Progenitor cell of endocrine pancreas (in vitro differentiated cells): ENCODE data around the gene CXCL14. TPM values are rescaled to one million over a fixed set of nuclear protein-coding genes. Genes with fewer than 3 reads are reported as not detected.

Source experiments
- DNase-seq: peaks from one replicate; pipeline ENCODE4 v3.0.0; 2021; ENCODE audit warnings: low spot score; ENCODE audit not compliant: unreplicated experiment
- H3K27ac Mint-ChIP-seq: 2 replicates; pipeline ENCODE4 v1.8.0; 2021; ENCODE audit warnings: mild to moderate bottlenecking, moderate library complexity, mixed read lengths
- H3K27me3 Mint-ChIP-seq: 2 replicates; pipeline ENCODE4 v1.8.0; 2021; ENCODE audit warnings: mixed read lengths
- H3K36me3 Mint-ChIP-seq: 2 replicates; pipeline ENCODE4 v1.8.0; 2022; ENCODE audit warnings: mixed read lengths; ENCODE audit not compliant: insufficient read depth
- H3K4me1 Mint-ChIP-seq: 2 replicates; pipeline ENCODE4 v1.8.0; 2021; ENCODE audit warnings: low read depth, mixed read lengths
- H3K4me3 Mint-ChIP-seq: 2 replicates; pipeline ENCODE4 v1.8.0; 2021; ENCODE audit warnings: low read depth, mild to moderate bottlenecking, moderate library complexity, mixed read lengths
- H3K9me3 Mint-ChIP-seq: 2 replicates; pipeline ENCODE4 v1.8.0; 2021; ENCODE audit warnings: low read depth, mixed read lengths
- total RNA-seq: library from RNA; stranded (reverse); gene quantifications from 2 replicates; pipeline ENCODE4 v1.2.1, GENCODE V29; 2021
- TF ChIP-seq, protein P1 (sequence below): fragments of 200-600 bp; sonication (generic); IDR thresholded peaks from one replicate; pipeline ENCODE4 v1.5.0; 2021; ENCODE audit warnings: antibody characterized with exemption, mild to moderate bottlenecking; ENCODE audit not compliant: unreplicated experiment

The CXCL14 gene
- total RNA-seq, 1 donor from 2014 or later: 6.1 TPM

GRCh38 chr5:135584276-135584675, 5.5 kb upstream of the CXCL14 start:
- peaks cover 57% of the 10 kb centered on the region for H3K27me3 Mint-ChIP-seq
- DNase-seq: no peak
- H3K9me3 Mint-ChIP-seq: no peaks in the 10 kb centered on the region
- H3K36me3 Mint-ChIP-seq: no peaks in the 10 kb centered on the region
- TF ChIP-seq, protein P1, sequence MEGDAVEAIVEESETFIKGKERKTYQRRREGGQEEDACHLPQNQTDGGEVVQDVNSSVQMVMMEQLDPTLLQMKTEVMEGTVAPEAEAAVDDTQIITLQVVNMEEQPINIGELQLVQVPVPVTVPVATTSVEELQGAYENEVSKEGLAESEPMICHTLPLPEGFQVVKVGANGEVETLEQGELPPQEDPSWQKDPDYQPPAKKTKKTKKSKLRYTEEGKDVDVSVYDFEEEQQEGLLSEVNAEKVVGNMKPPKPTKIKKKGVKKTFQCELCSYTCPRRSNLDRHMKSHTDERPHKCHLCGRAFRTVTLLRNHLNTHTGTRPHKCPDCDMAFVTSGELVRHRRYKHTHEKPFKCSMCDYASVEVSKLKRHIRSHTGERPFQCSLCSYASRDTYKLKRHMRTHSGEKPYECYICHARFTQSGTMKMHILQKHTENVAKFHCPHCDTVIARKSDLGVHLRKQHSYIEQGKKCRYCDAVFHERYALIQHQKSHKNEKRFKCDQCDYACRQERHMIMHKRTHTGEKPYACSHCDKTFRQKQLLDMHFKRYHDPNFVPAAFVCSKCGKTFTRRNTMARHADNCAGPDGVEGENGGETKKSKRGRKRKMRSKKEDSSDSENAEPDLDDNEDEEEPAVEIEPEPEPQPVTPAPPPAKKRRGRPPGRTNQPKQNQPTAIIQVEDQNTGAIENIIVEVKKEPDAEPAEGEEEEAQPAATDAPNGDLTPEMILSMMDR: no peak
- no peak overlapping the region for H3K4me3 Mint-ChIP-seq
- H3K4me1 Mint-ChIP-seq: no peaks in the 10 kb centered on the region
- no peak overlapping the region for H3K27ac Mint-ChIP-seq

DNA sequence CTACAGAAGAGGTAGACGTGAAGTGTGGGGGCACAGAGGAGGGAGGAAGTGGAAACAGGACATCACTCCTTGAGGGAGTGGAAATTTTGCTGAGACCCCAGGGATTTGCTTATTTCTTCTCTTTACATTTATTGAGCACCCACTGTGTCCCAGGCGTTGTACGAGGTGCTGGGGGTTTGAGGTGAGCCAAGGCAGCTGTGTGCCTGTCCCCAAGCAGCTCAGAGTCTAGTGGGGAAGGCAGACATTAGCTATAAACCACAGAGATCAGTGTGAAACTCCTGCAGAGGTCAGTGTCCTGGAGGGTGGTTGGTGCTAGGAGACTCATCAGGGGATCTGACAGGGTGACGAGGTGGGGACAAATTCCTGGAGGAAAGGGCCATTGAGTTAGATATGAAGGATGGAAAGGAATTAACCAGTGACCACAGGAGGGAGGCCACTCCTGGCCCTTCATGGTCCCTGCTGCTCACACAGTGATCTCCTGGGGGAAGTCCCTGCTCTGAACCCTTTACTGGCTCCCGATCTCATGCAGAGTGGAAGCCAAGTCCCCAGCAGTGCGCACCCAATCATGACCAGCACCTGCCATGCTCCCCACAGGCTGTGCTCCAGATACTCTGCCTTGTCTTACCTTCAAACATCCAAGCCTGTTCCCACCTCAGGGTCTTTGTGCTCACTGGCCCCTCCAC, 3.4 kb upstream of the CXCL14 start:
- TF ChIP-seq, protein P1: no peak
- DNase-seq: no peak
- H3K27me3 Mint-ChIP-seq: peaks cover 75% of the 10 kb centered on the region
- H3K9me3 Mint-ChIP-seq: no peaks in the 10 kb centered on the region
- H3K4me1 Mint-ChIP-seq: peaks cover 2% of the 10 kb centered on the region
- H3K27ac Mint-ChIP-seq: no peak overlapping the region
- no peaks in the 10 kb centered on the region for H3K36me3 Mint-ChIP-seq
- H3K4me3 Mint-ChIP-seq: no peak overlapping the region

GRCh38 chr5:135578305-135578684, 496 bp downstream of the CXCL14 start:
- peaks cover 2% of the 10 kb centered on the region for H3K4me1 Mint-ChIP-seq
- no peaks in the 10 kb centered on the region for H3K36me3 Mint-ChIP-seq
- no peaks in the 10 kb centered on the region for H3K9me3 Mint-ChIP-seq
- peaks cover 93% of the 10 kb centered on the region for H3K27me3 Mint-ChIP-seq
- TF ChIP-seq, protein P1: no peak
- no peak for DNase-seq
- H3K27ac Mint-ChIP-seq: no peak overlapping the region
- peak overlapping the region; percentile 35 for H3K4me3 Mint-ChIP-seq

DNA sequence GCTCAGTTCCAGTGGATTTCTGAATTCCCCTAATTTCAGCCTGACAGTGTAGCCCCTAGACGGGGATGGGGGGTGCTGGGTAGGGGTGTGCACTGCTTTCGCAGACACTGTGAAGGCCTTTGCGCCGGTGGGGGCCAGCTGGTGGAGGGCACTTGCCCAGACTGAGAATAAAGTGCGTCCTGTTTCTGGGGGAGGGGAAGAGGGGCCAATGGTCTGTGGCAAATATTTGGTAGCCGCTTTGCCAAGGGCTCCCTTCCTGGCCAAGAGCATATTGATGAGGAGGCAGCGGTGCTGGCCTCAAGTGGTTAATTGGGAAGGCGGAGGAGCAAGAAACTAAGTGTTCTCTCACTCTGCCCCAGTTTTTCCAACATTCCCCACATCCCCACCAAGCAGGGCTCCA, 1.4 kb downstream of the CXCL14 start:
- H3K9me3 Mint-ChIP-seq: no peaks in the 10 kb centered on the region
- H3K27ac Mint-ChIP-seq: no peak overlapping the region
- peaks cover 92% of the 10 kb centered on the region for H3K27me3 Mint-ChIP-seq
- TF ChIP-seq, protein P1: no peak
- H3K4me1 Mint-ChIP-seq: peaks cover 2% of the 10 kb centered on the region
- no peaks in the 10 kb centered on the region for H3K36me3 Mint-ChIP-seq
- no peak overlapping the region for H3K4me3 Mint-ChIP-seq
- DNase-seq: no peak

DNA sequence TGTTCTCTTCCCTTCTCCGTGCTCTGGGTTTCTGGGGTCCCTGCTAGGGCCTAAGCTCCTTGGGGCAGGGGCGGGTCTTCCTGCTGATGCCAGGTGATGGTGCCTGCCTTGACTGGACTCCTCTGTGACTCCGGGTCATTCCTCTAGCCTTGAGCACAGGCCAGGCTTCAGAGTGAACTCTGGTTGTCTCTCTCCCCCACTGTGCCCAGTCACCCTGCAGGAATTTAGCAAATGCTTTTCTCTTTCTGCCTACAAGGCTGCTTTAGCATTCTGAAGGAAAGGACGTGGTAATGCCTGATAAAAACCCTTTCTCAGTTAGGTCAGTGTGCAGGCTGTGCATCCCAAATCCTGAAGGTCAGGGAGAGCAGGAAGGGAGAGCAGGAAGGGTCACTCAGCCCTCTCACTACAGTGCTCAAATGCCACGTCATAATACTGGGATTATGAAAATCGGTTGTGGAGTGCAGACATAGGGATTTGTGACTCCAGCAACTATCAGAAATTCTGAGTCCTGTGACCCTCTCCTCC, 2.7 kb downstream of the CXCL14 start:
- no peak overlapping the region for H3K27ac Mint-ChIP-seq
- no peaks in the 10 kb centered on the region for H3K9me3 Mint-ChIP-seq
- peaks cover 85% of the 10 kb centered on the region for H3K27me3 Mint-ChIP-seq
- no peak overlapping the region for H3K4me3 Mint-ChIP-seq
- no peaks in the 10 kb centered on the region for H3K36me3 Mint-ChIP-seq
- DNase-seq: no peak
- TF ChIP-seq, protein P1: no peak
- H3K4me1 Mint-ChIP-seq: peaks cover 2% of the 10 kb centered on the region
